GM12878 (cell line): ENCODE results near the gene HCCS. TPM values are rescaled to one million over a fixed set of nuclear protein-coding genes. Genes with fewer than 3 reads are reported as not detected.

Experiments used
- ATAC-seq: fragments of 200-7000 bp; cut with Tn5 transposase; 3 replicates; pipeline ENCODE4 v1.9.1; 2020; ENCODE audit warnings: mild to moderate bottlenecking, moderate library complexity
- BruUV-seq: library from RNA; stranded (reverse); fragments of 400-500 nt; replicated peaks from 2 replicates; lab custom pipeline; 2021; lab: Mats Ljungman, UMichigan
- CTCF ChIA-PET: fragments of 300-600 bp; sonication (Branson Sonifier 250); formaldehyde crosslinking; extraction: SDS; loops from one replicate; lab custom pipeline; 2021; ENCODE audit warnings: inconsistent platforms; lab: Yijun Ruan, JAX
- POLR2A ChIA-PET: fragments of 350-600 bp; formaldehyde crosslinking; extraction: SDS; loops from one replicate; lab custom pipeline; 2021; ENCODE audit warnings: inconsistent platforms; lab: Charles Lee
- RAD21 ChIA-PET: fragments of 300-600 bp; sonication (Branson Sonifier 250); formaldehyde crosslinking; loops from one replicate; lab custom pipeline; 2023; ENCODE audit warnings: antibody characterized with exemption; ENCODE audit not compliant: unreplicated experiment; lab: Charles Lee
- SMC1A ChIA-PET: fragments of 300-600 bp; sonication (Branson Sonifier 250); formaldehyde crosslinking; loops from one replicate; lab custom pipeline; 2023; ENCODE audit not compliant: unreplicated experiment, uncharacterized antibody; lab: Charles Lee
- DNase-seq: peaks from one replicate; pipeline ENCODE4 v3.0.0-alpha.2; 2011; ENCODE audit warnings: low read depth, low spot score
- FAIRE-seq: peaks from 3 replicates; lab custom pipeline; 2011; peaks lifted over from hg19 to GRCh38; lab: Jason Lieb, UNC
- H2AFZ ChIP-seq: 2 replicates; pipeline ENCODE4 v1.6.0; 2011; ENCODE audit warnings: low read depth, low read length, control low read depth; ENCODE audit not compliant: control insufficient read depth
- H3K27ac ChIP-seq: 2 replicates; pipeline ENCODE4 v1.5.1; 2011; ENCODE audit warnings: control low read depth; ENCODE audit not compliant: control insufficient read depth, insufficient read depth
- H3K27me3 ChIP-seq, 2 experiments: replicated peaks in 1 of 2; 2 replicates each; pipeline versions ENCODE4 v1.6.0 to v1.6.1; 2011; ENCODE audit warnings: low read length in 1 of 2; ENCODE audit not compliant: control insufficient read depth in 2 of 2, insufficient read depth in 2 of 2
- H3K36me3 ChIP-seq, 2 experiments: 2 replicates each; pipeline ENCODE4 v1.5.1; 2011; ENCODE audit warnings: low read length in 1 of 2; ENCODE audit not compliant: control insufficient read depth in 2 of 2, insufficient read depth in 2 of 2
- H3K4me1 ChIP-seq: 2 replicates; pipeline ENCODE4 v1.6.1; 2011; ENCODE audit warnings: mild to moderate bottlenecking, low read length, moderate library complexity, mixed read lengths; ENCODE audit not compliant: control insufficient read depth, insufficient read depth
- H3K4me2 ChIP-seq: 2 replicates; pipeline ENCODE4 v1.6.0; 2011; ENCODE audit warnings: control low read depth; ENCODE audit not compliant: control insufficient read depth, insufficient read depth
- H3K4me3 ChIP-seq: fragments of 200-600 bp; sonication (generic); 2 replicates; pipeline ENCODE4 v1.5.1; 2016
- H3K79me2 ChIP-seq: 2 replicates; pipeline ENCODE4 v1.6.0; 2011; ENCODE audit warnings: low read length; ENCODE audit not compliant: control insufficient read depth, insufficient read depth
- H3K9ac ChIP-seq: 2 replicates; pipeline ENCODE4 v1.8.0; 2011; ENCODE audit warnings: low read length, control low read depth, mixed read lengths; ENCODE audit not compliant: control insufficient read depth, insufficient read depth
- H3K9me3 ChIP-seq: replicated peaks from 3 replicates; pipeline ENCODE4 v1.5.1; 2011; ENCODE audit warnings: mild to moderate bottlenecking, low read length; ENCODE audit not compliant: control insufficient read depth, insufficient read depth
- H4K20me1 ChIP-seq: 2 replicates; pipeline ENCODE4 v1.6.0; 2011; ENCODE audit not compliant: control insufficient read depth, insufficient read depth
- CHD4 ChIP-seq: fragments of 200-600 bp; sonication (generic); IDR thresholded peaks from 2 replicates; pipeline ENCODE4 v1.6.1; 2016; ENCODE audit warnings: mild to moderate bottlenecking
- EZH2 ChIP-seq: IDR thresholded peaks from 2 replicates; pipeline ENCODE4 v1.6.1; 2012; ENCODE audit warnings: low read depth, mild to moderate bottlenecking, control low read depth, inconsistent platforms, low read length, borderline replicate concordance; ENCODE audit not compliant: control insufficient read depth
- FOS ChIP-seq: IDR thresholded peaks from 3 replicates; pipeline ENCODE4 v1.6.1; 2011; ENCODE audit warnings: borderline replicate concordance; ENCODE audit not compliant: insufficient read length; ENCODE audit errors: extremely low read depth
- KDM1A ChIP-seq: fragments of 200-600 bp; sonication (generic); IDR thresholded peaks from 2 replicates; pipeline ENCODE4 v1.6.1; 2016; ENCODE audit warnings: borderline replicate concordance
- NR2C2 ChIP-seq: IDR thresholded peaks from 2 replicates; pipeline ENCODE4 v1.6.1; 2011; ENCODE audit warnings: borderline replicate concordance, low read depth; ENCODE audit not compliant: control insufficient read depth, insufficient read length
- SP1 ChIP-seq: IDR thresholded peaks from one replicate; pipeline ENCODE4 v1.6.1; 2011; ENCODE audit warnings: low read depth, low read length
- ZNF207 ChIP-seq: fragments of 450-650 bp; IDR thresholded peaks from 2 replicates; pipeline ENCODE4 v1.6.1; 2014; ENCODE audit warnings: antibody characterized with exemption, mild to moderate bottlenecking, borderline replicate concordance
- WGBS: methylation state at CpG from one replicate; pipeline ENCODE4 v1.1.6; 2016; ENCODE audit warnings: low lambda C conversion rate; ENCODE audit not compliant: insufficient replicate concordance, insufficient coverage; ENCODE audit errors: missing lambda C conversion rate; 5-methylcytosine and 5-hydroxymethylcytosine counted together
- in situ Hi-C: fragments of 300-500 bp; cut with MboI; formaldehyde crosslinking; loops from 9 replicates; pipeline ENCODE4 v1.14.3; 2018; ENCODE audit warnings: mixed read lengths
- intact Hi-C: fragments of 100-400 bp; cut with micrococcal nuclease; formaldehyde crosslinking; loops from one replicate; pipeline ENCODE4 v1.14.2; 2022; ENCODE audit not compliant: unreplicated experiment
- polyA plus RNA-seq, 11 experiments: library from polyadenylated mRNA; depleted of rRNA in 4 of 11; unstranded in 6 of 11; stranded (reverse) in 5 of 11; fragments of >200 nt; fragmentation: Nextera tagmentation in 4 of 11; fragmentation: Illumina TruSeq in 1 of 11; extraction: Ambion mirVana in 4 of 11; extraction: Trizol in 1 of 11; gene quantifications; 1 replicate in 1 of 11; 2 replicates in 10 of 11; pipeline versions ENCODE4 v1.2.1 to v1.2.3, GENCODE V29; 2011 to 2016; ENCODE audit warnings: inconsistent platforms in 2 of 11, missing spikeins in 2 of 11, low read depth in 1 of 11
- total RNA-seq, 4 experiments: library from RNA; depleted of rRNA in 3 of 4; stranded (reverse); fragments of >200 nt in 3 of 4; fragmentation: Illumina TruSeq in 1 of 4; extraction: Trizol in 1 of 4; gene quantifications; 2 replicates each; pipeline versions ENCODE4 v1.2.1 to v1.2.3, GENCODE V29; 2013 to 2021
- TF ChIP-seq, protein P1 (sequence below): fragments of 450-650 bp; IDR thresholded peaks from 2 replicates; pipeline ENCODE4 v1.6.1; 2017; ENCODE audit warnings: mild to moderate bottlenecking, moderate library complexity

Gene HCCS
- total and polyA plus RNA-seq, 10 of the 15 experiments (the other 5 are each of a cell fraction or from before 2014, with no cell fraction given): 11.8 to 69.6 (median 36.9) TPM

- no TSS peak for BruUV-seq
- Histone ChIP-seq H3K4me1 (no peaks in the 10 kb centered on the region), H3K9ac (no peak overlapping the region), H3K27ac (no peak overlapping the region), H3K27me3 (no peaks in the 10 kb centered on the region), H3K4me3 (no peak overlapping the region), H3K9me3 (no peaks in the 10 kb centered on the region), H3K36me3 (no peaks in the 10 kb centered on the region), H3K79me2 (no peaks in the 10 kb centered on the region), H3K4me2 (no peak overlapping the region), H4K20me1 (no peaks in the 10 kb centered on the region), H2AFZ (no peak overlapping the region)
- DNase-seq (no peak), FAIRE-seq (no peak), ATAC-seq (no peak)
- RAD21 ChIA-PET: no interaction called here
- in situ Hi-C loops: loop anchor here (5.0 to 10.0 kb wide), 2 partner anchors 384 to 626 kb away; no protein-coding TSS in a partner anchor
- POLR2A ChIA-PET: no interaction called here
- SMC1A ChIA-PET: interaction anchor here (1.6 to 1.9 kb wide), 2 partner anchors 34 to 383 kb away, joined by 8 to 9 read pairs; no protein-coding TSS in a partner anchor
- intact Hi-C loops: no loop called here
- TF ChIP-seq ZNF207 (no peak), EZH2 (no peak), SP1 (no peak)
- CTCF ChIA-PET: interaction anchor here (1.1 to 2.1 kb wide), 2 partner anchors 9 to 12 kb away, joined by 4 to 7 read pairs; no protein-coding TSS in a partner anchor
- 42% methylated on average over 7 of the region's 7 CpGs for whole genome bisulfite sequencing
These were observed 37.3 kb downstream of the HCCS start for GRCh38 chrX:11148401-11148800.

DNA sequence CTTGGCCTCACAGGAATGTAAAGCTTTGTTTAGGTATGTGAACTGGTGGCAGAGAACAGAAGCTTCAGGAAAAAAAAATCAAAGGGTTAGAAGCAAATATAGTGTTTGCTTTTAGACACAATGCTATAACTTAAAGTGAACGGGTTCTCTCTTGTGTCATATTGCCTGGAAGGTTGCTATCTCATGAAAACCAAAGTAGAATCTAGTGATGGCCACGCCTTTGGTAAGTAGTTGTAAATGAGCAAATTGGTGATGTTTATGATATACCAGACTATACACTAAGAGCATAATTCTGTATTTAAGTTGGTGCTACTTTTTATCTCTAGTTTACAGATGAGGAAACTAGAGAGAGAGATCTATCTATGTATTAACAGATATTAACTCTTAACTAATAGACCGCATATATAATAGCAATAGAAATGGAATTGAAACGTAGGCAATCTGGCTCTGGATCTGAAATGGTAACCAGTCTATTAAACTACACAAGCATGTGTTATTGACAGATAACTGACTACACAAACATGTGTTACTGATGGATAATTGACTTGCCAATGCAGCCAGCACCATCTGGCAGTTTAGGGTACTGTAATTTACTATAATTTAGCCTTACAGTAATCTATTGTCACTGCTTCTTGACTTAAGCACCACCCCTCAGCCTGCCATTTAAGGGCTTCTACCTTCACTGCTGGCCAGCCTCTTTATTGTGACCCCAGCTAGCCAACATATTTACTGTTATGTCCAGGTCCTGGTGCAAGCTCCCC is 40.8 kb downstream of the HCCS start:
- Histone ChIP-seq H3K9ac (no peak overlapping the region), H3K4me3 (no peak overlapping the region), H3K27ac (no peak overlapping the region), H3K4me1 (no peaks in the 10 kb centered on the region), H3K9me3 (no peaks in the 10 kb centered on the region), H2AFZ (no peak overlapping the region), H4K20me1 (no peaks in the 10 kb centered on the region), H3K27me3 (no peaks in the 10 kb centered on the region), H3K36me3 (no peaks in the 10 kb centered on the region), H3K4me2 (no peak overlapping the region), H3K79me2 (no peaks in the 10 kb centered on the region)
- RAD21 ChIA-PET: no interaction called here
- CTCF ChIA-PET: interaction anchor here (0.9 to 1.5 kb wide), 2 partner anchors 9 to 219 kb away, joined by 3 to 7 read pairs; no protein-coding TSS in a partner anchor
- DNase-seq (no peak), ATAC-seq (no peak), FAIRE-seq (no peak)
- SMC1A ChIA-PET: interaction anchor here (1.3 to 1.4 kb wide), 2 partner anchors 220 to 380 kb away, joined by 3 to 4 read pairs; no protein-coding TSS in a partner anchor
- in situ Hi-C loops: no loop called here
- WGBS: 23% methylated on average over 4 of the region's 4 CpGs
- no TSS peak for BruUV-seq
- POLR2A ChIA-PET: no interaction called here
- intact Hi-C loops: no loop called here
- TF ChIP-seq NR2C2 (no peak), FOS (no peak), KDM1A (no peak), CHD4 (no peak)
- TF ChIP-seq, protein P1, sequence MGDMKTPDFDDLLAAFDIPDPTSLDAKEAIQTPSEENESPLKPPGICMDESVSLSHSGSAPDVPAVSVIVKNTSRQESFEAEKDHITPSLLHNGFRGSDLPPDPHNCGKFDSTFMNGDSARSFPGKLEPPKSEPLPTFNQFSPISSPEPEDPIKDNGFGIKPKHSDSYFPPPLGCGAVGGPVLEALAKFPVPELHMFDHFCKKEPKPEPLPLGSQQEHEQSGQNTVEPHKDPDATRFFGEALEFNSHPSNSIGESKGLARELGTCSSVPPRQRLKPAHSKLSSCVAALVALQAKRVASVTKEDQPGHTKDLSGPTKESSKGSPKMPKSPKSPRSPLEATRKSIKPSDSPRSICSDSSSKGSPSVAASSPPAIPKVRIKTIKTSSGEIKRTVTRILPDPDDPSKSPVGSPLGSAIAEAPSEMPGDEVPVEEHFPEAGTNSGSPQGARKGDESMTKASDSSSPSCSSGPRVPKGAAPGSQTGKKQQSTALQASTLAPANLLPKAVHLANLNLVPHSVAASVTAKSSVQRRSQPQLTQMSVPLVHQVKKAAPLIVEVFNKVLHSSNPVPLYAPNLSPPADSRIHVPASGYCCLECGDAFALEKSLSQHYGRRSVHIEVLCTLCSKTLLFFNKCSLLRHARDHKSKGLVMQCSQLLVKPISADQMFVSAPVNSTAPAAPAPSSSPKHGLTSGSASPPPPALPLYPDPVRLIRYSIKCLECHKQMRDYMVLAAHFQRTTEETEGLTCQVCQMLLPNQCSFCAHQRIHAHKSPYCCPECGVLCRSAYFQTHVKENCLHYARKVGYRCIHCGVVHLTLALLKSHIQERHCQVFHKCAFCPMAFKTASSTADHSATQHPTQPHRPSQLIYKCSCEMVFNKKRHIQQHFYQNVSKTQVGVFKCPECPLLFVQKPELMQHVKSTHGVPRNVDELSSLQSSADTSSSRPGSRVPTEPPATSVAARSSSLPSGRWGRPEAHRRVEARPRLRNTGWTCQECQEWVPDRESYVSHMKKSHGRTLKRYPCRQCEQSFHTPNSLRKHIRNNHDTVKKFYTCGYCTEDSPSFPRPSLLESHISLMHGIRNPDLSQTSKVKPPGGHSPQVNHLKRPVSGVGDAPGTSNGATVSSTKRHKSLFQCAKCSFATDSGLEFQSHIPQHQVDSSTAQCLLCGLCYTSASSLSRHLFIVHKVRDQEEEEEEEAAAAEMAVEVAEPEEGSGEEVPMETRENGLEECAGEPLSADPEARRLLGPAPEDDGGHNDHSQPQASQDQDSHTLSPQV: no peak
